Eye (tissue), 1 donor: ENCODE results near the gene POLR2M.
A peak's percentile ranks its signal among the peaks of the same experiment; 100 is the strongest.

Experiments
- DNase-seq: peaks from one replicate; pipeline ENCODE4 v3.0.0-alpha.2; 2015

POLR2M gene

DNA sequence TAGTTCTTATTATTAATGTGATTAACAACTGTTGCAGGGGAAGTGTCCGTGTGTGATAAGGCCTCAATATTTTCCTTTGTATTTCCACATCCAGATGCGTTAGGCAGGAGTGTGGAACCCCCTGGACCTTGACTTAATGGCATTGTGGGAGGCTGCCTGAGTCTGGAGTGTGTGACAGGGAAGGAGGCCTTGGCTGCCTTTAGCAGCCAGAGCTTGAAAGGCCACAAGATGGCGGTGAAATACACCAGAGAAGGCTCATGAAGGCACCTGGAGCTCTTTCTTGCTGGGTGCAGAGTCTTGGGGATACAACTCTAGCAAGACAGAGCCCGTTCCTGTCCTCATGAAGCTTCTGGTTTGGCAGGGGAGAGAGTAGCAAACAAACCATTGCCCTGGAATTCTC is 36.9 kb downstream of the POLR2M start:
- DNase-seq, result no peak

DNA sequence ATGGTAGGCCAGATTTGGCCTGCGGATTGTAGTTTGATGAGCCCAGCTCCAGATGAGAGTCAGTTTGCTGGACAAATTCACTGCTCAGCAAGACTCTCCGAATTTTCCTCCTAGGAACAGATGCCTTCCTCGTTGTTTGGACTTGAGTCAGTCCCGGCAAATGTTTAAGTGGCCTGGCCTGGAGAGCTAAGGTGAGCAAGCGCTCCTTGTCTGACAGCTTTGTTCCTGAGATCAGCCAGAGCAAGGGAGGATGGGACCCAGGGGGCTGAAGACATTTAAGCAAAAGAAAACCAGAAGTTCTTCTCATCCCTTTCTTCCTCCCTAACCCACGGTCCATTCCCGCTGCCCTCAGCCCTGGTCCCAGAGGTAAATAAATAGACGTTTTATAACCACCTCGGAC is 40.3 kb downstream of the POLR2M start:
- DNase-seq, result no peak

- DNase-seq, result no peak
Observed at GRCh38 chr15:57747206-57747896, 40.8 kb downstream of the POLR2M start.

- peak; percentile 58 for DNase-seq
Observed at GRCh38 chr15:57751177-57751800, 44.8 kb downstream of the POLR2M start.

DNA sequence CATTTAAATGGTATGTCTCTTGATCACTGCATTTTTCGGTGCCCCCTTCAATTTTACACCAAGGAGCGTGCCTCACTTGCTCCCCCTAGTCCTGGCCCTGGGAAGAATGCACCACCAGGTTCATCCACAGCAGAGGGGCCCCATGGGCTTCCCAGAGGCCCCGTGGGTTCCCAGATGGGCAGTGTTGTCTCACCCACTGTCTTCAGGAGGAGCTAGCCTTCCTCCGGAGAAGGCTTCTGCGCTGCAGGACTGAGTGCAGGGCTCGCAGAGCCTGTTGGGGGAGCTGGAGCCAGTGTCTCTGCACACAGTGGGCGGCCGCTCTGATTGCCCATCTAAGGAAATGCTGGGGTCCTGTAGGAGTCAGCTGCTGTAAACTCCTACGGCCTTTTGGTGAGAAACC is 45.9 kb downstream of the POLR2M start:
- no peak for DNase-seq

DNA sequence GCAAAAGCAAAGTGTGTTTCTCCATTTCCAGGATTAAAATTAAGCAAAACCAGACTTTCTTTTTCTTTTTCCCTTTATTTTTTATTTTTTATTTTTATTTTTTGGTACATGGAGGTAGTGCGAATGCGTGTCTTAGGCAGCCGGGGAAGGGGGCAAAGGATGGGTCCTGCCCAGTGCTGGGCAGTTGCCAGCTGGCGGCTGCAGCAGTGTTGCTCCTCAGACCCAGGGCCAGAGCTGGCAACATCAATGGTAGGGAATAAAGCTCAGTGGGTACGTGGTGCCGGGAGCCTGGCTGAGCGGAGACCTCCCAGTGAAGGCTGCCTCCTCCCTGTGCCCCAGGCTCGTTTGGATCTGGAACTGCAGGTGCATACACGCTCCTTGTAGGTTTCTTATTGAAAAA is 46.3 kb downstream of the POLR2M start:
- no peak for DNase-seq

DNA sequence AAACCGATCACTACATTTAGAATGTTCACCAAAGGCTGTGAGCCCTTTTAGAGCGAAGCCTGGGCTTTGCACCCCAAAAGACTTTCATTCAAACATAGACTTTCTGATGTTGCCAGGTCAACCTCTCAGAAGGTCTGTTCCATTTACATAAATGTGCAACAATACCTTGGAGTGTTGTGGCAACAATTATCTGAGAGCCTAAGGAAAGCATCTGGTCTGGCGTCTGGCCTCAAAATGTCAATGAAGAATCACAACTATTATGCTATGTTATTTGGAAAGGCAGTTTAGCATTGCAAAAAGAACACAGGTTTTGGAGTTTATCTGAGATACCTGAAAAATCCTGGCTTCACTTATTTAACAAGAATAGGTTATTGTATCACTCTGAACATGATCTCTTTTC is 50.0 kb downstream of the POLR2M start:
- DNase-seq, result no peak

- DNase-seq, result no peak
Observed at GRCh38 chr15:57758560-57758959, 52.0 kb downstream of the POLR2M start.

GRCh38 chr15:57761562-57761961 is 55.0 kb downstream of the POLR2M start:
- no peak for DNase-seq

DNA sequence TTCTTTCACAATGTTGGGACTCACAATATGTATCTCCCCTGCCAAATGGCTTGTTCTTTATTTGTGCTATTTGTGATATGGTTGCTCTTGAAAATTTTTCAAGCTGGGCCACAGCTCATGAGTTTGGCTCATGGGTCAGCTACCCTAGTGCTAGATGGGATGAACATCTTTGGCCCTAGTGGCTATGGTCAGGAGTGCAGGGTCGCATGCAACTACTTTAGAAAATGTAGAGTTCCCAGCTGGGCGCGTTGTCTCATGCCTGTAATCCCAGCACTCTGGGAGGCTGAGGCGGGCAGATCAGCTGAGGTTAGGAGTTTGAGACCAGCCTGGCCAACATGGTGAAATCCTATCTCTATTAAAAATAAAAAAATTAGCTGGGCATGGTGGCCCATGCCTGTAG is 55.8 kb downstream of the POLR2M start:
- DNase-seq, result no peak

GRCh38 chr15:57763176-57763964 is 56.9 kb downstream of the POLR2M start:
- no peak for DNase-seq
